Osteocyte (in vitro differentiated cells): Measurements from ENCODE around the gene CHRD. TPM values are rescaled to one million over a fixed set of nuclear protein-coding genes. Genes with fewer than 3 reads are reported as not detected.

Experiments
- DNase-seq: peaks from one replicate; pipeline ENCODE4 v3.0.0; 2021; ENCODE audit warnings: mixed read lengths; ENCODE audit not compliant: unreplicated experiment; ENCODE audit errors: extremely low spot score
- H3K27ac Mint-ChIP-seq: one replicate; pipeline ENCODE4 v1.8.0; 2021; ENCODE audit warnings: mild to moderate bottlenecking, mixed read lengths; ENCODE audit not compliant: unreplicated experiment
- H3K27me3 Mint-ChIP-seq: one replicate; pipeline ENCODE4 v1.8.0; 2021; ENCODE audit warnings: mixed read lengths; ENCODE audit not compliant: unreplicated experiment
- H3K36me3 Mint-ChIP-seq: one replicate; pipeline ENCODE4 v1.8.0; 2021; ENCODE audit warnings: mixed read lengths; ENCODE audit not compliant: unreplicated experiment
- H3K4me1 Mint-ChIP-seq: one replicate; pipeline ENCODE4 v1.8.0; 2021; ENCODE audit warnings: mixed read lengths; ENCODE audit not compliant: unreplicated experiment
- H3K4me3 Mint-ChIP-seq: one replicate; pipeline ENCODE4 v1.8.0; 2021; ENCODE audit warnings: mild to moderate bottlenecking, moderate library complexity, mixed read lengths; ENCODE audit not compliant: unreplicated experiment
- H3K9me3 Mint-ChIP-seq: one replicate; pipeline ENCODE4 v1.8.0; 2021; ENCODE audit warnings: mixed read lengths; ENCODE audit not compliant: unreplicated experiment
- CTCF ChIP-seq: fragments of 200-600 bp; sonication (generic); IDR thresholded peaks from 2 replicates; pipeline ENCODE4 v1.5.0; 2021; ENCODE audit warnings: antibody characterized with exemption, mild to moderate bottlenecking, moderate library complexity
- total RNA-seq: library from RNA; stranded (reverse); gene quantifications from 2 replicates; pipeline ENCODE4 v1.2.1, GENCODE V29; 2021

Gene CHRD
- total RNA-seq, 1 donor from 2014 or later = 4.4 TPM

- no peaks in the 10 kb centered on the region for H3K9me3 Mint-ChIP-seq
- H3K4me3 Mint-ChIP-seq = no peak overlapping the region
- H3K27ac Mint-ChIP-seq = no peak overlapping the region
- no peak for TF ChIP-seq CTCF
- peaks cover 34% of the 10 kb centered on the region for H3K27me3 Mint-ChIP-seq
- H3K36me3 Mint-ChIP-seq = no peaks in the 10 kb centered on the region
- peaks cover 8% of the 10 kb centered on the region for H3K4me1 Mint-ChIP-seq
- DNase-seq = no peak
Measured at GRCh38 chr3:184383033-184383740, 3.3 kb downstream of the CHRD start.

GRCh38 chr3:184384342-184384741 is 4.5 kb downstream of the CHRD start:
- Mint-ChIP-seq H3K27me3 (peaks cover 26% of the 10 kb centered on the region), H3K27ac (no peak overlapping the region), H3K4me1 (peaks cover 3% of the 10 kb centered on the region), H3K36me3 (no peaks in the 10 kb centered on the region), H3K4me3 (no peak overlapping the region), H3K9me3 (no peaks in the 10 kb centered on the region)
- TF ChIP-seq CTCF = no peak
- no peak for DNase-seq

GRCh38 chr3:184384856-184385422 is 5.1 kb downstream of the CHRD start:
- H3K36me3 Mint-ChIP-seq = no peaks in the 10 kb centered on the region
- peaks cover 31% of the 10 kb centered on the region for H3K27me3 Mint-ChIP-seq
- no peak for DNase-seq
- H3K4me1 Mint-ChIP-seq = peaks cover 3% of the 10 kb centered on the region
- H3K9me3 Mint-ChIP-seq = no peaks in the 10 kb centered on the region
- no peak for TF ChIP-seq CTCF
- no peak overlapping the region for H3K4me3 Mint-ChIP-seq
- H3K27ac Mint-ChIP-seq = no peak overlapping the region

GRCh38 chr3:184386047-184386806 is 6.4 kb downstream of the CHRD start:
- Mint-ChIP-seq H3K4me3 (no peak overlapping the region), H3K27me3 (peaks cover 36% of the 10 kb centered on the region), H3K4me1 (no peaks in the 10 kb centered on the region), H3K27ac (no peak overlapping the region), H3K36me3 (no peaks in the 10 kb centered on the region), H3K9me3 (no peaks in the 10 kb centered on the region)
- no peak for TF ChIP-seq CTCF
- no peak for DNase-seq

- DNase-seq = no peak
- Mint-ChIP-seq H3K36me3 (no peaks in the 10 kb centered on the region), H3K27ac (no peak overlapping the region), H3K4me3 (no peak overlapping the region), H3K27me3 (peaks cover 38% of the 10 kb centered on the region), H3K4me1 (no peaks in the 10 kb centered on the region), H3K9me3 (no peaks in the 10 kb centered on the region)
- TF ChIP-seq CTCF = no peak
Measured at GRCh38 chr3:184387174-184387714, 7.4 kb downstream of the CHRD start.
